Neuron (in vitro differentiated cells): Measurements from ENCODE around the gene TM4SF4.

Experiments
- H2AFZ ChIP-seq: one replicate; pipeline ENCODE4 v1.6.1; 2013; ENCODE audit warnings: low read depth, mild to moderate bottlenecking, inconsistent platforms, low read length, moderate library complexity
- H3K27me3 ChIP-seq: one replicate; pipeline ENCODE4 v1.6.1; 2013; ENCODE audit warnings: low read length; ENCODE audit not compliant: insufficient read depth
- H3K36me3 ChIP-seq: one replicate; pipeline ENCODE4 v1.6.1; 2013; ENCODE audit warnings: low read length; ENCODE audit not compliant: insufficient read depth
- H3K4me1 ChIP-seq: one replicate; pipeline ENCODE4 v1.6.1; 2013; ENCODE audit warnings: low read length; ENCODE audit not compliant: insufficient read depth
- H3K4me3 ChIP-seq: 2 replicates; pipeline ENCODE4 v1.5.1; 2013; ENCODE audit warnings: mild to moderate bottlenecking, low read length, moderate library complexity
- H3K9me3 ChIP-seq: one replicate; pipeline ENCODE4 v1.6.1; 2013; ENCODE audit warnings: low read length

Gene TM4SF4

GRCh38 chr3:149462581-149463011 is 11.9 kb upstream of the TM4SF4 start:
- H3K4me3 ChIP-seq = no peak overlapping the region
- no peaks in the 10 kb centered on the region for H3K36me3 ChIP-seq
- H3K4me1 ChIP-seq = no peaks in the 10 kb centered on the region
- H3K27me3 ChIP-seq = no peaks in the 10 kb centered on the region
- H3K9me3 ChIP-seq = no peaks in the 10 kb centered on the region
- no peak overlapping the region for H2AFZ ChIP-seq

- no peak overlapping the region for H3K4me3 ChIP-seq
- H3K27me3 ChIP-seq = no peaks in the 10 kb centered on the region
- peaks cover 3% of the 10 kb centered on the region for H3K4me1 ChIP-seq
- no peaks in the 10 kb centered on the region for H3K9me3 ChIP-seq
- no peaks in the 10 kb centered on the region for H3K36me3 ChIP-seq
- no peak overlapping the region for H2AFZ ChIP-seq
Measured at GRCh38 chr3:149463921-149464320, 10.6 kb upstream of the TM4SF4 start.

DNA sequence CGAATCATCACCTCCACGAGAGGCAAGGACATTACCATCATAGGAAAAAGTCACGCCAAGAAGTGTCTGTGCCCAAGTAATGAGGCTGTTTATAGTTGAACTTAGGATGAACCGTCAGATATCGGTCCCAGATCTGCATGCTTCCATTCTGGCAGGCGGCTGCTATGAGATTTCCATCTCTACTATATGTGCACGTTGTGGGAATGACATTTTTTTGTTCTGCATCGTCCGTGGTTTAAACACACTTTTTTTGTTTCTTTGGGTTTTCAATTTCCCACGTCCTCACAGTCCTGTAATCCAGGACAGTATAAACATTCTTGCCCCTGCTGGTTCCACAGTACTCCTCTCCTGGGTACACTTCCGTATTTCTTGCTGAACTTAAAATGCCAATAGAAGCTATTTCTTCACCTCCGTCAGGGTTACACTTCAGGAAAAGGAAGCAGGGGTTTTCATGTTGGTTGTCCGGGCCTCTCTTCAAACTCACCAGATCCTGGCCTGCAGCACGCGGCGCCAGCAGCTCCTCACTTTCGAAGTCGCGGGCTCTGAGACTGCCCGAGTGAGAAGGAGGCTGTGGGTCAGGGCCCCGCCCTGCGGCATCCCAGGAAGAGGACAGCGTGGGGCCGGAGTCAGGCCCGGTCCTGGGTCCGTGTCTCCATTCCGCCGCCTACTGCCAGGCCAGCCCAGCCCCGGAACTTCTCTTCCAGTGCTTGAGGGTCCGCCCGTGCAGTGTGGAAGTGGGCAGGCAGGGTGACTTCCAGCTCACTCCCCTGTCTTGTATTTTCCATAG is 9.8 kb upstream of the TM4SF4 start:
- Histone ChIP-seq H3K36me3 (no peaks in the 10 kb centered on the region), H3K9me3 (no peaks in the 10 kb centered on the region), H3K4me1 (peaks cover 3% of the 10 kb centered on the region), H3K4me3 (no peak overlapping the region), H2AFZ (no peak overlapping the region), H3K27me3 (no peaks in the 10 kb centered on the region)

DNA sequence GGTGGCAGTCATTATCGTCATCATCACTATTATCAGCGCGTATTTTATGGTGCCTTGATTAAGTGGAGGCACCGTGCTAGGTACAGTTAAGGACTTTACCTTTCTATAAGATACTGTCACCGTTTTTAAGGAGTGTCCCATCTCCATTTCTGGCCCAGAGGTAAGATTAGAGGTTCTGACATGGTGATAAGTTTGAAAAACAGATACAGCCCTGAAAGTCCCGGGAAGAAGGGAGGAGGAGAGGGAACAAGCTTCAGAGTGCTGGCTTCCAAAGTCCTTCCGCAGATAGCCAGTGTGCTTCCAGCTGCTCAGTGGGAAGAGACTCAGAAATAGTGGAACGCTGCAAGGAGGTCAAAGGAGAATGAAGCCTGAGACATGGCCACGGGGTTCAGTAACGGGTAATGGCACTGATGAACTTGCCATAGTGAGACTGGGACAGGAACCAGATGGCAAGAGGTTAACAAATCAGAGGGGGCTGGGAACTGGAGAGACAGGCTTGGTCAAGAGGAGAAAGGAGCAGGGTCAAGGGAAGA is 9.1 kb upstream of the TM4SF4 start:
- Histone ChIP-seq H2AFZ (no peak overlapping the region), H3K4me3 (no peak overlapping the region), H3K4me1 (peaks cover 3% of the 10 kb centered on the region), H3K36me3 (no peaks in the 10 kb centered on the region), H3K27me3 (no peaks in the 10 kb centered on the region), H3K9me3 (no peaks in the 10 kb centered on the region)

DNA sequence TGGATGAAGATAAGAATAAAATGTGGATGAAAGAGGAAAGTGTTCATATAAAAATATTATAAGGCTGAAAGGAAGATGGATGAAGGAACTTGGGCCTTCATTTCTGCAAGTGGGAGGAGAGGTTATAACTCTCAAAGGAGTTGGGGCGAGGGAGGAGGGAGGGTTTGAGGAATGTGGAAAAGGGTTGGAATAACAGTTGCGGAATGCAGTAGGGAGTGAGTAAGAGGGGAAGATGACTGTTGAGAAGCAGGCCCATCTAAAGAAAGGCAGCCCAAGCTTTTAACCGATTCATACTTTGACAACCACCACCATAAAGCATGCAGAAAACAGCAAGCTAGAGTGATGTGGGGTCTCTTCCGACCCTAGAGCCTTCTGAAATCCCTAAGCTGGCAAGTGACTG is 8.3 kb upstream of the TM4SF4 start:
- no peak overlapping the region for H3K4me3 ChIP-seq
- no peak overlapping the region for H2AFZ ChIP-seq
- no peaks in the 10 kb centered on the region for H3K36me3 ChIP-seq
- H3K9me3 ChIP-seq = no peaks in the 10 kb centered on the region
- H3K4me1 ChIP-seq = peaks cover 3% of the 10 kb centered on the region
- H3K27me3 ChIP-seq = no peaks in the 10 kb centered on the region

DNA sequence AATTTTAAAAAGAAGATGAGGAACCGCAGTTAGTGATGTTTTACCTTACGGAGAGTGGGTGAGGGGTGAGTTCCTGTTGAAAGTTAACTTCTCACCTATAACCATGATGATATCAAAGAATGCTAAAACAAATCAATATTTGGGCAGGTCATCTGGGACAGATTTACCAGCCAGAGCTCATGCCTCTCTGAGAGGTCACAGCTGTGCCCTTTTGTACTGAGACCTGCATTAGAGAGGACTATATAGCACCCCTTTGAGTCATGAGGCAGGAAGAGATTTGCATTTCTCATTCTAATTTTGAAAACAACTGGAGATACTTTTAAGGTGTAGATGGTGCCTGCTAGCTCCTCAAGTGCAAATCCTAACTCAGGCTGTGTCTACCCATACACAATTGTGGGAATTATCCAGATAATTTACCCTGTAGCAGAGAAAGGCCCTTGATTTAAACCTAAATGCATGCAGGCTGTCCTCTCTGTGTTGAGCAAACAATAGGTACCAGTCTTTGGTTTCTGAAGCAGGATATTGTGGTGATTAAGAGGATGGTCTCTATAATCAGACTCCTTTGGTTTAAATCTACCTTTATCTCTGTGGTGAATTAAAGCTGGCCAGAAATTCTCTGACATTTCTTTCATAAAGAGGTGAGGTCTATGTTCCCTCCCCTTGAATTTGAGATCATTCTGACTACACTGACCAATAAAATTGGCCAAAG is 5.8 kb upstream of the TM4SF4 start:
- H3K4me3 ChIP-seq = no peak overlapping the region
- peaks cover 3% of the 10 kb centered on the region for H3K4me1 ChIP-seq
- no peaks in the 10 kb centered on the region for H3K27me3 ChIP-seq
- no peaks in the 10 kb centered on the region for H3K36me3 ChIP-seq
- no peaks in the 10 kb centered on the region for H3K9me3 ChIP-seq
- H2AFZ ChIP-seq = no peak overlapping the region

DNA sequence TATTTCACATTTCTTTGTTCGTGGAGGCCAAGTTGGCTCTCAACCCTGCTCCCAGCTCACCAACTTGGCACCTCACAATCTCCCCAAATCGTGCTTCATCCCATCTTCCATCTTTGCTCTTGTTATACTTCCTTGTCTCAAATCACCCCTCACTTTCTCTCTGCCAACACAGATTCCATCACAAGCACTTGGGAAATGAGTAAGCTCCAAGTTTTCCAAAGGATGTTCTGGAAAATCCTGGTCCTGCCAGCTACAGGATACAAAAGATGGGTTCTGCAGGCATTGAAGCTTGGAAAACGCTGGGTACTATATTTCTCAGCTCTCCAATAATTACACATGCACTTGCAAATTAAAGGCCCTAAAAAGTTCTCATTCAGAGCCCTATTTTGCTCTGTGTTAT is 4.1 kb upstream of the TM4SF4 start:
- peaks cover 3% of the 10 kb centered on the region for H3K4me1 ChIP-seq

GRCh38 chr3:149472030-149472797 is 2.3 kb upstream of the TM4SF4 start:
- Histone ChIP-seq H3K27me3 (no peaks in the 10 kb centered on the region), H3K4me3 (no peak overlapping the region), H3K4me1 (peaks cover 3% of the 10 kb centered on the region), H3K9me3 (no peaks in the 10 kb centered on the region), H2AFZ (no peak overlapping the region), H3K36me3 (no peaks in the 10 kb centered on the region)

More for the DNA sequence above, 4.1 kb upstream of the TM4SF4 start:
- Histone ChIP-seq H3K4me3 (no peak overlapping the region), H3K27me3 (no peaks in the 10 kb centered on the region), H3K9me3 (no peaks in the 10 kb centered on the region), H3K36me3 (no peaks in the 10 kb centered on the region), H2AFZ (no peak overlapping the region)

- H3K36me3 ChIP-seq = no peaks in the 10 kb centered on the region
Measured at GRCh38 chr3:149473357-149474249, 894 bp upstream of the TM4SF4 start.

GRCh38 chr3:149475451-149476060 is 1.1 kb downstream of the TM4SF4 start:
- no peaks in the 10 kb centered on the region for H3K36me3 ChIP-seq
- no peaks in the 10 kb centered on the region for H3K9me3 ChIP-seq
- H2AFZ ChIP-seq = no peak overlapping the region
- H3K4me1 ChIP-seq = no peaks in the 10 kb centered on the region
- no peaks in the 10 kb centered on the region for H3K27me3 ChIP-seq
- H3K4me3 ChIP-seq = no peak overlapping the region

More at GRCh38 chr3:149473357-149474249, 894 bp upstream of the TM4SF4 start:
- Histone ChIP-seq H3K9me3 (no peaks in the 10 kb centered on the region), H3K4me3 (no peak overlapping the region), H3K27me3 (no peaks in the 10 kb centered on the region), H2AFZ (no peak overlapping the region), H3K4me1 (peaks cover 3% of the 10 kb centered on the region)

- no peaks in the 10 kb centered on the region for H3K4me1 ChIP-seq
- H3K27me3 ChIP-seq = no peaks in the 10 kb centered on the region
- no peak overlapping the region for H2AFZ ChIP-seq
- H3K36me3 ChIP-seq = no peaks in the 10 kb centered on the region
- H3K4me3 ChIP-seq = no peak overlapping the region
- no peaks in the 10 kb centered on the region for H3K9me3 ChIP-seq
Measured at GRCh38 chr3:149476225-149476624, 1.7 kb downstream of the TM4SF4 start.
